Regular cardiac myocyte (primary cell): ENCODE measurements around the gene ADAMTS12. TPM values are rescaled to one million over a fixed set of nuclear protein-coding genes. Genes with fewer than 3 reads are reported as not detected.

Source experiments
- total RNA-seq: library from RNA; depleted of rRNA; stranded (reverse); fragments of >200 nt; gene quantifications from 2 replicates; pipeline ENCODE4 v1.2.3, GENCODE V29; 2014

ADAMTS12 gene, protein sequence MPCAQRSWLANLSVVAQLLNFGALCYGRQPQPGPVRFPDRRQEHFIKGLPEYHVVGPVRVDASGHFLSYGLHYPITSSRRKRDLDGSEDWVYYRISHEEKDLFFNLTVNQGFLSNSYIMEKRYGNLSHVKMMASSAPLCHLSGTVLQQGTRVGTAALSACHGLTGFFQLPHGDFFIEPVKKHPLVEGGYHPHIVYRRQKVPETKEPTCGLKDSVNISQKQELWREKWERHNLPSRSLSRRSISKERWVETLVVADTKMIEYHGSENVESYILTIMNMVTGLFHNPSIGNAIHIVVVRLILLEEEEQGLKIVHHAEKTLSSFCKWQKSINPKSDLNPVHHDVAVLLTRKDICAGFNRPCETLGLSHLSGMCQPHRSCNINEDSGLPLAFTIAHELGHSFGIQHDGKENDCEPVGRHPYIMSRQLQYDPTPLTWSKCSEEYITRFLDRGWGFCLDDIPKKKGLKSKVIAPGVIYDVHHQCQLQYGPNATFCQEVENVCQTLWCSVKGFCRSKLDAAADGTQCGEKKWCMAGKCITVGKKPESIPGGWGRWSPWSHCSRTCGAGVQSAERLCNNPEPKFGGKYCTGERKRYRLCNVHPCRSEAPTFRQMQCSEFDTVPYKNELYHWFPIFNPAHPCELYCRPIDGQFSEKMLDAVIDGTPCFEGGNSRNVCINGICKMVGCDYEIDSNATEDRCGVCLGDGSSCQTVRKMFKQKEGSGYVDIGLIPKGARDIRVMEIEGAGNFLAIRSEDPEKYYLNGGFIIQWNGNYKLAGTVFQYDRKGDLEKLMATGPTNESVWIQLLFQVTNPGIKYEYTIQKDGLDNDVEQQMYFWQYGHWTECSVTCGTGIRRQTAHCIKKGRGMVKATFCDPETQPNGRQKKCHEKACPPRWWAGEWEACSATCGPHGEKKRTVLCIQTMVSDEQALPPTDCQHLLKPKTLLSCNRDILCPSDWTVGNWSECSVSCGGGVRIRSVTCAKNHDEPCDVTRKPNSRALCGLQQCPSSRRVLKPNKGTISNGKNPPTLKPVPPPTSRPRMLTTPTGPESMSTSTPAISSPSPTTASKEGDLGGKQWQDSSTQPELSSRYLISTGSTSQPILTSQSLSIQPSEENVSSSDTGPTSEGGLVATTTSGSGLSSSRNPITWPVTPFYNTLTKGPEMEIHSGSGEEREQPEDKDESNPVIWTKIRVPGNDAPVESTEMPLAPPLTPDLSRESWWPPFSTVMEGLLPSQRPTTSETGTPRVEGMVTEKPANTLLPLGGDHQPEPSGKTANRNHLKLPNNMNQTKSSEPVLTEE (N-terminal part only)
- total RNA-seq = 57.8 and 71.5 TPM in 2 replicates

DNA sequence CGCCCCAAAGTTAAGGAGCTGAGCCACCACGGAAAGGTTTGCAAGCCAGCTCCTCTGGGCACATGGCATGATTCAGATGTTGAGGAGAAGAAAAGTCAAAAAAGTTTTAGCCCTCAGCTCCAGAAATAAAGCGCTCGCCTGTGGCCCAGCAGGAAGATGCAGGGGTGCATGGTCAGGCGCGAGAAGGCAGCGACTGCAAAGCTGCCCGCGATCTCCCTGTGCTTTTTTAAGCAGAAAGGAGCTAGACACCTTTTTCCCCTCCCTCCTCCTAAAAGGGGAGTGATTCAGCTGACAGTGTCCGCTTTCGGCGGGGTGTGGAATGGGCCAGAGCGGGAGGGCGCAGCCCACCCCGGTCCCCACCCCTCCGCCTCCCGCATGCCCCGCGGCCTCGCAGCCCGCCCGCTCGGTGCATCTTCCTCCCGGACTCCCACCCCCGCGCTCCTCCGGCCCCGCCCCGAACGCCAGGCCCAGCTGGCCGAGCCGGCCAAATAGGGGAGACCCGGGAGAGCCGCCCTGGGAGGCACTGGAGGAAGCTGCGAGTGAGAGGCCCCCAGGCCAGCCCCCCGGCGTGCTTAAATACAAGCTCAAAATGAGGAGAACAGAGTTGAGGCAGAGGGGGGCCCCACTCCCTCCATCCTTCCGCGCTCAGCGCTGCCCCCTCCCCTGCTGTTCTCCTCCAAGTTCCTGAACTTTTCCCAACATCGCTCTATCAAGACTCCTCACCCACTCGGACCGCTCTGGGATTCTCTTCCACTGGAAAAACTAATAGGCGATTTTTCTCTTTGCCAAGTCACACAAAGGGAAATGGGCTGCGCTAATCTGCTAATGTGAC is at the start of gene ADAMTS12:
TSS of gene ADAMTS12 (minus strand) at position 203 of the 832 bp plus-strand sequence. CDS start at position 69, 134 bp downstream.

GRCh38 chr5:33936381-33937016 is 44.7 kb upstream of the ADAMTS12 start, which contains the start of gene RXFP3:
TSS of gene RXFP3 (plus strand) at chr5:33936386. CDS start at chr5:33936741, 355 bp downstream.

Other genes starting within 250 kb of the ADAMTS12 start
- under 0.01 and 0.28 TPM in 2 replicates for gene RXFP3, start 44.4 kb upstream of the ADAMTS12 start, total RNA-seq
- gene SLC45A2, start 92.7 kb upstream of the ADAMTS12 start, total RNA-seq = 0.28 TPM in 1 of 2 replicates, not detected in the other
- 8.1 and 10.1 TPM in 2 replicates for gene AMACR, start 116.1 kb upstream of the ADAMTS12 start, total RNA-seq
- gene C1QTNF3, start 151.2 kb upstream of the ADAMTS12 start, total RNA-seq = 0.19 and 0.85 TPM in 2 replicates